Measurements from ENCODE around the gene ESF1.

The ESF1 gene

DNA sequence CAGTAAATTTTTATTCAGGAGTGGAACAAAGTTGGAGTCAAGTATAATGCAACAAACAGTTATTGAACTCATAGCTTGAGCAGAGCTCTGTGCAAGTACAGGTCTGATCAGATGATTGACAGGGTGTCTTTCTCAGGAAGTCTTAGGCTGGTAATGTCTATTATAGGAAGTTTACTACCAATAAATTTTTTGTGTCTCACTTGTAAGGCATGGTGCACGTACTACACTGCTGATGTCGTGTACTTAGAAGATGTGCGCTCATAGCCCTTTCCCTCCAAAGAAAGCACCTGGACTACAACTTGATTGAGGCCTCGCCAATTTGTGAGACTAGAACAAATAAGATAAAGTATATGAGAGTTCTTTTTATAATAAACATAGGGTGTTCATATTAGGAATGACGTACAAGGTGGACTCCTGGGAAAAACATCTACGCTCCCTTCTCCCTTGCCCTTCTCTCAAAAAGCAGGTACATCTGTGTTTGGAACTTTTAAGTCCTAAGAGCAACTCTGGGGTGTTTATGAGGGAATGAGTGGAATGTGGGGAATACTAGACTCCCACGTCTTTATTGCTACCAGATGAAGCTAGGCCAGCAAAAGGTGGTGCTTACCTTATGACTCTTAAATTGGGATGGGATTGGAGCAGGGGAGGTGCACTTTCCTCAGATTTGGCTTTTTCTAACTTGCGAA lies 1.6 kb upstream of the ESF1 start:
- H3K27ac ChIP-seq (ENCODE audit: low read depth, low read length), result no peak overlapping the region
- peaks cover 7% of the 10 kb centered on the region for H3K4me1 ChIP-seq (ENCODE audit: control insufficient read depth, insufficient read depth, low read length)
- peaks cover 63% of the 10 kb centered on the region for H3K36me3 ChIP-seq (ENCODE audit: control insufficient read depth, insufficient read depth, low read length)
- peak overlapping the region; percentile 99 for H3K4me3 ChIP-seq (ENCODE audit: low read depth, low read length)
- H3K27me3 ChIP-seq (ENCODE audit: control insufficient read depth, insufficient read depth, low read length), result no peaks in the 10 kb centered on the region
- peak overlapping the region; percentile 78 for H3K9ac ChIP-seq (ENCODE audit: low read depth, low read length)
- no peaks in the 10 kb centered on the region for H3K9me3 ChIP-seq (ENCODE audit: control insufficient read depth, insufficient read depth, low read length)

DNA sequence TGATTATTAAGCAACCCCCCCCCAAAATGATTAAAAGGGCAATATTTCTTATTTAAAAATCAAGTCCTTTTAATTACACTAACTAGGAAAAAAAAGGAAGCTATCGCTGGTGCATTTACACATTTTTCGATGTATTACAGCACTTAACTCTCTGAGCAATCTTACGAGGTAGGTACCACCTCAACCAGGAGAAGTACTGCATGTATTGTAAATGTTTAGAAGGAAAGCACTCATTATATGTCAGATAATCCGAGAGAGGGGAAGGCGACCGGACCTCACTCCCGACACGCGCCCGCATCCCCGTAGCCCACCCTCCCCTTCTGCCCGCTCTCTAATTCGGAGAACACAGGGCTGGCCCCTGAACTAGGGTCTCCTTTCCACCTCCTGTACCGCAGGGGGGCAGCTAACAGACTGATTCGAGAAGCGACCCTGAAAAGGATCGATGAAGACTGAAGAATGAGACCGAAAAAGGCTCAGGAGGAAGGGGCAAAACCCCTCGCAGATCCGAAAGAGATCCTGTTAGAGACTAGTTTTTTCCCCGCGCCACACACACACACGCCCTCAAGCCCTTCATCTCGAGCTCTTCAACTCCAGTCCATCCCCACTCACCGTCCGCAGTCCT lies 337 bp downstream of the ESF1 start:
- peaks cover 7% of the 10 kb centered on the region for H3K4me1 ChIP-seq (ENCODE audit: control insufficient read depth, insufficient read depth, low read length)
- peak overlapping the region; percentile 94 for H3K27ac ChIP-seq (ENCODE audit: low read depth, low read length)
- H3K4me3 ChIP-seq (ENCODE audit: low read depth, low read length), result peak overlapping the region; percentile 99
- H3K36me3 ChIP-seq (ENCODE audit: control insufficient read depth, insufficient read depth, low read length), result peaks cover 63% of the 10 kb centered on the region
- H3K27me3 ChIP-seq (ENCODE audit: control insufficient read depth, insufficient read depth, low read length), result no peaks in the 10 kb centered on the region
- peak overlapping the region; percentile 78 for H3K9ac ChIP-seq (ENCODE audit: low read depth, low read length)
- H3K9me3 ChIP-seq (ENCODE audit: control insufficient read depth, insufficient read depth, low read length), result no peaks in the 10 kb centered on the region

DNA sequence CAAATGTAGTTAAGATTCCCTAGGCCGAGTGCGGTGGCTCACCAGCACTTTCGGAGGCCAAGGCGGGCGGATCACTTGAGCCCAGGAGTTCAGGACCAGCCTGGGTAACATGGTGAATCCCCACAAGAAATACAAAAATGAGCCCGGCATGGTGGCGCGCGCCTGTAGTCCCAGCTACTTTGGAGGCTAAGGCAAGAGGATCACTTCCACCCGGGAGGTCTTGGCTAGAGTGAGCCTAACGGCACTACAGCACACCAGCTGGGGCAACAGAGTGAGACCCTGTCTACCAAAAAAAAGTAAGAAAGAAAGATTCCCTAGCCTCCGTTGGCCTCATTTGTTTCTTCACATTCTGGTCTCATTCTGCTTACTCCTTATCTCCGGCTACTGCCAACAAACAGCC lies 1.2 kb downstream of the ESF1 start:
- Histone ChIP-seq H3K4me1 (ENCODE audit: control insufficient read depth, insufficient read depth, low read length) (peaks cover 7% of the 10 kb centered on the region), H3K9me3 (ENCODE audit: control insufficient read depth, insufficient read depth, low read length) (no peaks in the 10 kb centered on the region), H3K4me3 (ENCODE audit: low read depth, low read length) (peak overlapping the region; percentile 99), H3K9ac (ENCODE audit: low read depth, low read length) (no peak overlapping the region), H3K27me3 (ENCODE audit: control insufficient read depth, insufficient read depth, low read length) (no peaks in the 10 kb centered on the region), H3K27ac (ENCODE audit: low read depth, low read length) (no peak overlapping the region), H3K36me3 (ENCODE audit: control insufficient read depth, insufficient read depth, low read length) (peaks cover 60% of the 10 kb centered on the region)

DNA sequence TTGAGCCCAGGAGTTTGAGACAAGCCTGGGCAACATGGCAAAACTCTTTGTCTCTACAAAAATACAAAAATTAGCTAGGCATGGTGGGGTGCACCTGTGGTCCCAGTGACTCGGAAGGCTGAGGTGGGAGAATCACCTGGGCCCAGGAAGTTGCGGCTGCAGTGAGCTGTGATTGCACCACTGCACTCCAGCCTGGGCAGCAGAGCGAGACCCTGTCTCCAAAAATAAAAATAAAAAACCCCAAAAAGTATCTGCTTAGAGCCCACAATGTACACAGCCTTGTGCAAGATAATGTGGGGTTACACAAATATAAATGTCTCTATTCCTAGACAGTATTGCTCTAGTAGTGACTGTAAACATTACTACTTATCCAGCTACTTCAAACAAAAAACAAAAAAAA lies 5.9 kb downstream of the ESF1 start:
- Histone ChIP-seq H3K4me3 (ENCODE audit: low read depth, low read length) (no peak overlapping the region), H3K4me1 (ENCODE audit: control insufficient read depth, insufficient read depth, low read length) (no peaks in the 10 kb centered on the region), H3K36me3 (ENCODE audit: control insufficient read depth, insufficient read depth, low read length) (peaks cover 87% of the 10 kb centered on the region), H3K27me3 (ENCODE audit: control insufficient read depth, insufficient read depth, low read length) (no peaks in the 10 kb centered on the region), H3K9me3 (ENCODE audit: control insufficient read depth, insufficient read depth, low read length) (no peaks in the 10 kb centered on the region), H3K27ac (ENCODE audit: low read depth, low read length) (no peak overlapping the region), H3K9ac (ENCODE audit: low read depth, low read length) (no peak overlapping the region)

DNA sequence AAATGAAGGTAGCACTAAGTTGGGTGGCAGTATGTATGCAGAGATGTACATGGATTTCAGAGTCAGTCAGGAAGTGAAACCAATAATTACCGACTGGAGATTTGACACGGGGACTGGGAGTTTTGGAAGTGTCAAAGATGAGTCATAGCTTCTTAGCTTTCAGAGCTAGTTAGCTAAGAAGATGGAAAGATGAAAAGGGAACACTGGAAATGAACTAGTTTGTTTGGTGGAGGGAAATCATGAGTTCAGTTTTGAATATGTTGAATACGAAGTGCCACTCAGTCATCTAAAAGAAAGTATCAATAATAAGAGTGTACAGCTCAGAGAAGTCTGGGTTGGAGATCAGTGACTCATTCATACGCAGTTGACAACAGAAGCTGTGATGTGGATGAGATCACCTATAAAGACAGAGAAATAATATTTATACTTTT lies 7.5 kb downstream of the ESF1 start:
- Histone ChIP-seq H3K36me3 (ENCODE audit: control insufficient read depth, insufficient read depth, low read length) (peaks cover 91% of the 10 kb centered on the region), H3K27me3 (ENCODE audit: control insufficient read depth, insufficient read depth, low read length) (no peaks in the 10 kb centered on the region), H3K9me3 (ENCODE audit: control insufficient read depth, insufficient read depth, low read length) (no peaks in the 10 kb centered on the region), H3K4me1 (ENCODE audit: control insufficient read depth, insufficient read depth, low read length) (no peaks in the 10 kb centered on the region), H3K27ac (ENCODE audit: low read depth, low read length) (no peak overlapping the region), H3K9ac (ENCODE audit: low read depth, low read length) (no peak overlapping the region), H3K4me3 (ENCODE audit: low read depth, low read length) (no peak overlapping the region)

DNA sequence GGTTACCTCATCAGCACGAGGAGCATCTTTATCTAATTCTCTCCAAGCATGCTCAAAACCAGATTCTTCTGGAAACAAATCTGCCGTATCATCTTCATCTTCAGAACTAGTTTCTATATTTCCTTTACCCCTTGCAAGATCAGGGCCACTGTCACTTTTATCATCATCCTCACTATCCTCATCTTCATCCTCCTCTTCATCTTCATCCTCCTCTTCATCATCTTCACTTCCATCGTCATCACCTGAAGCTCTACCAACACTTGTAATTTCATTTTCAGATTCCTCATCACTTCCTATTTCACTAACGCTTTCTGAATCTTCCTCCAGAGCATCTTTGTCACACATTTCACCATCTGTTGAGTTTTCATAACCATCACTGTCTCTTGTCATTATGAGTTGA lies 8.9 kb downstream of the ESF1 start:
- Histone ChIP-seq H3K9ac (ENCODE audit: low read depth, low read length) (no peak overlapping the region), H3K9me3 (ENCODE audit: control insufficient read depth, insufficient read depth, low read length) (no peaks in the 10 kb centered on the region), H3K27me3 (ENCODE audit: control insufficient read depth, insufficient read depth, low read length) (no peaks in the 10 kb centered on the region), H3K27ac (ENCODE audit: low read depth, low read length) (no peak overlapping the region), H3K36me3 (ENCODE audit: control insufficient read depth, insufficient read depth, low read length) (peaks cover 91% of the 10 kb centered on the region), H3K4me1 (ENCODE audit: control insufficient read depth, insufficient read depth, low read length) (no peaks in the 10 kb centered on the region), H3K4me3 (ENCODE audit: low read depth, low read length) (no peak overlapping the region)

DNA sequence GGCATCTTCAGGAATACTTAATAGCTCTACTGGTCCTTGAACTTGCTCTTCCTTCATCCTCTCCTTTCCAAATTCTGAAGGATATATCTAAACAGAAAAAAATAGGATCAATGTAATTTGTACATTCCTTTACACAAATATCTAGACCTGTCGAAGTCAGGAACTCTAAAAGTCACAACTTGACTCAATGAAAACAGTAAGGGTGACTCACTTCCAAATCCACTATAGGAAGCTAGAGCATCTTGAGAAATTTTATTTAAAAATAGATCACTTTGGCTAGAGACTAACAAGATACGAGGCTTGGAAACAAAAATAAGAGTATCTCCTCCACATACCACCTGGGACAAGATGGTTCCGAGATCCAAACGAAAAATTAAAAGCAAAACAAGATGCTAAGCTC lies 12.2 kb downstream of the ESF1 start:
- H3K4me1 ChIP-seq (ENCODE audit: control insufficient read depth, insufficient read depth, low read length), result no peaks in the 10 kb centered on the region
- H3K4me3 ChIP-seq (ENCODE audit: low read depth, low read length), result no peak overlapping the region
- H3K36me3 ChIP-seq (ENCODE audit: control insufficient read depth, insufficient read depth, low read length), result peaks cover 96% of the 10 kb centered on the region
- no peaks in the 10 kb centered on the region for H3K27me3 ChIP-seq (ENCODE audit: control insufficient read depth, insufficient read depth, low read length)
- H3K27ac ChIP-seq (ENCODE audit: low read depth, low read length), result no peak overlapping the region
- no peak overlapping the region for H3K9ac ChIP-seq (ENCODE audit: low read depth, low read length)
- H3K9me3 ChIP-seq (ENCODE audit: control insufficient read depth, insufficient read depth, low read length), result no peaks in the 10 kb centered on the region

DNA sequence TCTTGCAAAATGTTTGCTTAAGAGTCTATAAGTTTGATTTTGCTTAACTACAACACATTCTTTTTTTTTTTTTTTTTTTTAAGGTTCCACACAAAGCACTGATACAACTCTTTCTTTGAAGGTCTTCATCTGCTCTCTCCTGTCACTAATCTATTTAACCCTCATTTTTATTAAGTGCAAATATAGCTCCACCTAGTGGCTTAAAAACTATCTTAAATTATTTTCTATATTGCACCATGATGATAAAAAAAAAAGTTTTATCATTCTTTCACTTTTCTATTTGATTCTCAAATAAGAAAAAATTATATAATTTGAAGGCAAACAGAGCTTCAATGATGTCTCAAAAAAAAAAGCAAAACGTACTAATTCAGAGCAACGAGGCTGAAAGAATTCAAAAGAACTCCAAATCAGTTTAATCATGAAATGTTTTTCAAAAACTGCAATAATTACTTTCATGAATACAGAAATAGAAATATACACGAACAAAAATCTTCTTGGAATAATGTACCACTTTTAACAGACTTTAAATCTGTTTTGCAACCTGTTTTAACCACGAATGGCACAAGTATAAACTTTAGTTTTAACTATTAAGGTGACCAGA lies 12.8 kb downstream of the ESF1 start:
- Histone ChIP-seq H3K36me3 (ENCODE audit: control insufficient read depth, insufficient read depth, low read length) (peaks cover 96% of the 10 kb centered on the region), H3K4me3 (ENCODE audit: low read depth, low read length) (no peak overlapping the region)

GRCh38 chr20:13770141-13770540 lies 14.6 kb downstream of the ESF1 start:
- H3K4me1 ChIP-seq (ENCODE audit: control insufficient read depth, insufficient read depth, low read length), result no peaks in the 10 kb centered on the region
- H3K9me3 ChIP-seq (ENCODE audit: control insufficient read depth, insufficient read depth, low read length), result peaks cover 5% of the 10 kb centered on the region; the same call in 1 of the 2 replicates
- H3K27me3 ChIP-seq (ENCODE audit: control insufficient read depth, insufficient read depth, low read length), result no peaks in the 10 kb centered on the region
- no peak overlapping the region for H3K9ac ChIP-seq (ENCODE audit: low read depth, low read length)
- no peak overlapping the region for H3K4me3 ChIP-seq (ENCODE audit: low read depth, low read length)
- H3K27ac ChIP-seq (ENCODE audit: low read depth, low read length), result no peak overlapping the region
- H3K36me3 ChIP-seq (ENCODE audit: control insufficient read depth, insufficient read depth, low read length), result peaks cover 96% of the 10 kb centered on the region

More for the DNA sequence above, 12.8 kb downstream of the ESF1 start:
- Histone ChIP-seq H3K4me1 (ENCODE audit: control insufficient read depth, insufficient read depth, low read length) (no peaks in the 10 kb centered on the region), H3K9ac (ENCODE audit: low read depth, low read length) (no peak overlapping the region), H3K27me3 (ENCODE audit: control insufficient read depth, insufficient read depth, low read length) (no peaks in the 10 kb centered on the region), H3K27ac (ENCODE audit: low read depth, low read length) (no peak overlapping the region), H3K9me3 (ENCODE audit: control insufficient read depth, insufficient read depth, low read length) (no peaks in the 10 kb centered on the region)

GRCh38 chr20:13765868-13766416 lies 18.8 kb downstream of the ESF1 start:
- H3K4me3 ChIP-seq (ENCODE audit: low read depth, low read length), result no peak overlapping the region
- no peak overlapping the region for H3K27ac ChIP-seq (ENCODE audit: low read depth, low read length)
- H3K9ac ChIP-seq (ENCODE audit: low read depth, low read length), result no peak overlapping the region
- H3K36me3 ChIP-seq (ENCODE audit: control insufficient read depth, insufficient read depth, low read length), result peaks cover 94% of the 10 kb centered on the region
- H3K27me3 ChIP-seq (ENCODE audit: control insufficient read depth, insufficient read depth, low read length), result no peaks in the 10 kb centered on the region
- H3K4me1 ChIP-seq (ENCODE audit: control insufficient read depth, insufficient read depth, low read length), result no peaks in the 10 kb centered on the region
- H3K9me3 ChIP-seq (ENCODE audit: control insufficient read depth, insufficient read depth, low read length), result peaks cover 11% of the 10 kb centered on the region

- Histone ChIP-seq H3K9me3 (ENCODE audit: control insufficient read depth, insufficient read depth, low read length) (peaks cover 11% of the 10 kb centered on the region), H3K27ac (ENCODE audit: low read depth, low read length) (no peak overlapping the region), H3K9ac (ENCODE audit: low read depth, low read length) (no peak overlapping the region), H3K4me3 (ENCODE audit: low read depth, low read length) (no peak overlapping the region), H3K36me3 (ENCODE audit: control insufficient read depth, insufficient read depth, low read length) (peaks cover 87% of the 10 kb centered on the region), H3K27me3 (ENCODE audit: control insufficient read depth, insufficient read depth, low read length) (no peaks in the 10 kb centered on the region), H3K4me1 (ENCODE audit: control insufficient read depth, insufficient read depth, low read length) (no peaks in the 10 kb centered on the region)
Observed at GRCh38 chr20:13765299-13765698, 19.4 kb downstream of the ESF1 start.
